MCF 10A (cell line): Measurements from ENCODE around the gene LRRC57. TPM values are rescaled to one million over a fixed set of nuclear protein-coding genes. Genes with fewer than 3 reads are reported as not detected.
A peak's percentile ranks its signal among the peaks of the same experiment; 100 is the strongest.

Experiments used
- BruUV-seq: library from RNA; stranded (reverse); fragments of 400-500 nt; replicated peaks from 2 replicates; lab custom pipeline; 2021; lab: Mats Ljungman, UMichigan
- CTCF ChIA-PET: fragments of 300-600 bp; sonication (Branson Sonifier 250); formaldehyde crosslinking; extraction: SDS; loops from one replicate; lab custom pipeline; 2021; ENCODE audit warnings: antibody characterized with exemption, inconsistent platforms; lab: Yijun Ruan, JAX
- POLR2A ChIA-PET: fragments of 300-600, 350-650 bp; sonication (Branson Sonifier 250); formaldehyde crosslinking; extraction: SDS; loops from one replicate; lab custom pipeline; 2020; ENCODE audit warnings: antibody characterized with exemption, inconsistent platforms; lab: Yijun Ruan, JAX
- DNase-seq: peaks from one replicate; pipeline ENCODE4 v3.0.0-alpha.2; 2018; ENCODE audit not compliant: unreplicated experiment
- H3K27ac Mint-ChIP-seq: one replicate; pipeline ENCODE4 v1.8.0; 2022; ENCODE audit warnings: mild to moderate bottlenecking, low read depth, mixed read lengths; ENCODE audit not compliant: unreplicated experiment
- H3K27me3 Mint-ChIP-seq: one replicate; pipeline ENCODE4 v1.8.0; 2022; ENCODE audit warnings: mixed read lengths; ENCODE audit not compliant: insufficient read depth, unreplicated experiment
- H3K36me3 Mint-ChIP-seq: one replicate; pipeline ENCODE4 v1.8.0; 2022; ENCODE audit warnings: mild to moderate bottlenecking, moderate library complexity, mixed read lengths; ENCODE audit not compliant: insufficient read depth, unreplicated experiment
- H3K4me1 Mint-ChIP-seq: one replicate; pipeline ENCODE4 v1.8.0; 2022; ENCODE audit warnings: mixed read lengths; ENCODE audit not compliant: insufficient read depth, unreplicated experiment
- H3K4me3 Mint-ChIP-seq: one replicate; pipeline ENCODE4 v1.8.0; 2022; ENCODE audit warnings: mild to moderate bottlenecking, moderate library complexity, mixed read lengths; ENCODE audit not compliant: unreplicated experiment
- H3K9me3 Mint-ChIP-seq: one replicate; pipeline ENCODE4 v1.8.0; 2022; ENCODE audit warnings: mixed read lengths; ENCODE audit not compliant: unreplicated experiment
- intact Hi-C: fragments of 100-400 bp; cut with micrococcal nuclease; formaldehyde crosslinking; loops from 2 replicates; pipeline ENCODE4 v1.14.1; 2022
- total RNA-seq: library from RNA; stranded (reverse); gene quantifications from 2 replicates; pipeline ENCODE4 v1.2.3, GENCODE V29; 2022
- TF ChIP-seq, protein P1 (sequence below): fragments of 200-600 bp; IDR thresholded peaks from one replicate; pipeline ENCODE4 v1.8.0; 2022; ENCODE audit warnings: antibody characterized with exemption, mild to moderate bottlenecking; ENCODE audit not compliant: unreplicated experiment

The LRRC57 gene
- total RNA-seq, 1 experiment from 2014 or later: 18.3 TPM

DNA sequence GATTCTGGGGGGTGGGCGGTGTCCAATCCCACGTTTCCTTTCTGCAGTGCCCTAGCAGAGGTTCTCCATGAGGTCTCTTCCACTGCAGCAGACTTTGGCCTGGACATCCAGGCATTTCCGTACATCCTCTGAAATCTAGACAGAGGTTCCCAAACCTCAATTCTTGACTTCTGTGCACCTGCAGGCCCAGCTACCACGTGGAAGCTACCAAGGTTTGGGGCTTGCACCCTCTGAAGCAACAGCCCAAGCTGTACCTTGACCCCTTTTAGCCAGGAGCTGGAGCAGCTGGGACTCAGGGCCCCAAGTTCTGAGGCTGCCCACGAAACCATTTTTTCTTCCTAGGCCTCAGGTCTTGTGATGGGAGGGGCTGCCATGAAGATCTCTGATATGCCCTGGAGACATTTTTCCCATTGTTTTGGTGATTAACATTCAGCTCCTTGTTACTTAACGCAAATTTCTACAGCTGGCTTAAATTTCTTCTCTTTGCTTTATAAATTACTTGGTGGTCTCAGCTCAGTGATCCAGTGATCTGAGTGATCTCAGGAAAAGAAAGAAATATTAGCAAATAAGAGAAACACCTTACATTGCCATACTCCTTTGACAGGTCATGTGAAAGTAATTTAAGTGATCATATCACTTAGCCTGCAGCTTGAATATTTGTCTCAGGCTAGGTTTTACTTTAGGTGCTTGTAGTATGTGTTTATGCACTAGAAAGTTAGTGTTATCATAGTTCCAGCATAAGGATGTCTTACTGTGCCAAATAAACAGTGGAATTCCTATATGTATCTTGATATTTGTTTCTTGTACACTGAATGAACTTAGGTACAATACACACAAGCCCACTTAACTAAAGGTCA is 50.2 kb downstream of the LRRC57 start:
- H3K4me3 Mint-ChIP-seq: peak overlapping the region; percentile 16
- no peak for DNase-seq
- intact Hi-C loops: loop anchor here (5.0 to 10.0 kb wide), 3 partner anchors 49 to 224 kb away; partner anchors contain the start of genes GANC, HAUS2, LRRC57 and TMEM87A
- ChIA-PET CTCF (interaction anchor here (0.6 to 1.3 kb wide), 2 partner anchors 27 to 41 kb away, joined by 3 read pairs; no protein-coding TSS in a partner anchor), POLR2A (interaction anchor here (0.7 to 3.4 kb wide), 7 partner anchors 7 to 225 kb away, joined by 3 to 29 read pairs (median 6); partner anchors contain the start of genes GANC, HAUS2, LRRC57 and TMEM87A)
- H3K9me3 Mint-ChIP-seq: no peaks in the 10 kb centered on the region
- H3K27me3 Mint-ChIP-seq: no peaks in the 10 kb centered on the region
- peak overlapping the region; percentile 90 for H3K27ac Mint-ChIP-seq
- TF ChIP-seq, protein P1, sequence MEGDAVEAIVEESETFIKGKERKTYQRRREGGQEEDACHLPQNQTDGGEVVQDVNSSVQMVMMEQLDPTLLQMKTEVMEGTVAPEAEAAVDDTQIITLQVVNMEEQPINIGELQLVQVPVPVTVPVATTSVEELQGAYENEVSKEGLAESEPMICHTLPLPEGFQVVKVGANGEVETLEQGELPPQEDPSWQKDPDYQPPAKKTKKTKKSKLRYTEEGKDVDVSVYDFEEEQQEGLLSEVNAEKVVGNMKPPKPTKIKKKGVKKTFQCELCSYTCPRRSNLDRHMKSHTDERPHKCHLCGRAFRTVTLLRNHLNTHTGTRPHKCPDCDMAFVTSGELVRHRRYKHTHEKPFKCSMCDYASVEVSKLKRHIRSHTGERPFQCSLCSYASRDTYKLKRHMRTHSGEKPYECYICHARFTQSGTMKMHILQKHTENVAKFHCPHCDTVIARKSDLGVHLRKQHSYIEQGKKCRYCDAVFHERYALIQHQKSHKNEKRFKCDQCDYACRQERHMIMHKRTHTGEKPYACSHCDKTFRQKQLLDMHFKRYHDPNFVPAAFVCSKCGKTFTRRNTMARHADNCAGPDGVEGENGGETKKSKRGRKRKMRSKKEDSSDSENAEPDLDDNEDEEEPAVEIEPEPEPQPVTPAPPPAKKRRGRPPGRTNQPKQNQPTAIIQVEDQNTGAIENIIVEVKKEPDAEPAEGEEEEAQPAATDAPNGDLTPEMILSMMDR: no peak
- H3K36me3 Mint-ChIP-seq: peaks cover 5% of the 10 kb centered on the region
- peaks cover 25% of the 10 kb centered on the region for H3K4me1 Mint-ChIP-seq
- no TSS peak for BruUV-seq

DNA sequence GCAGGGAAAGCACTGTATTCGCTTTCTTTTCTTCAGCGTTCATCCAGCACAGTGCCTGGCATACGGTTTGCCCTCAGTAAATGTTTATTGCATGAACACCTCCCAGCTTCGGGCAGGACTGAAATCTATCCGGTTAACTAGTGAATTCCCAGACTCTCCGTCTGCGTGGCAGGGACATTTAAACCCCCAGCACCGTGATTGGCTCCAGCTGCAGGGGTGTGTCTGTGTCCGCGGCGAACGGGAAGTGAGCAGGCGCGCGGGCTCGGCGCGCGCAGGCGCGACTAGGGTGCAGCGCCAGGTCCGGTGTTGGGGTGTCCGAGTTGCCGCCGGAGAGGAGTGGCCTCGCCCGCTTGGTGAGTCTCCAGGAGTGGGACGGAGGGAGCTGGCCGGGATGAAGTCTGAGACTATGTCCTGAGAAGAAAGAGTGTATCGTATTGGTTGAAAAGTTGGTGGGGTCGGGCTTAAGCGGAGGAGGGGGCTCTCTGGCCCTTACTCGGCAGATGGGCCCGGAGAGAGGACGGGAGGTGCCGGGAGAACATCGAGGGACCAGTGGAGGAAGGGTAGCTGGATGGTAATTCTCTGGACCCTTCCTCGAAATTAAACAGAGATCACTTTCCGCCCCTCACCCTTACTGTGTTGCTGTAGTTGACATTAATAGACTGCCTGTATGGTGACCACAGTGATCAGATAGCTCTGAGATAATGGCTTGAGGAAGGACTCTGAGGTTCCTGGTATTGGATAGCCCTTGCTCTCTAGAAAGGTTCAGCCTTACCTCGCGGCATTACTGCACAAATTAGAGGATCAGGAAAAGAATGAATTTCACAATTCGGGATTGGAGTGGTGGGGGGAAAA is 53.0 kb downstream of the LRRC57 start, which contains the start of gene SNAP23:
Gene SNAP23 (plus strand): TSS at position 274 of the 852 bp plus-strand sequence. CDS start 16,213 bp downstream, outside the sequence.
- no peaks in the 10 kb centered on the region for H3K9me3 Mint-ChIP-seq
- H3K36me3 Mint-ChIP-seq: peaks cover under 1% of the 10 kb centered on the region
- peak; percentile 93 for DNase-seq
- ChIA-PET CTCF (interaction anchor here (0.7 to 1.3 kb wide), 5 partner anchors 15 to 154 kb away, joined by 3 to 4 read pairs (median 3); no protein-coding TSS in a partner anchor), POLR2A (interaction anchor here (0.6 to 3.9 kb wide), 20 partner anchors 9 to 523 kb away, joined by 3 to 69 read pairs (median 4); partner anchors contain the start of genes GANC, HAUS2, LRRC57 and PLA2G4F)
- H3K27me3 Mint-ChIP-seq: no peaks in the 10 kb centered on the region
- H3K4me1 Mint-ChIP-seq: peaks cover 25% of the 10 kb centered on the region
- intact Hi-C loops: loop anchor here (5.0 to 10.0 kb wide), 3 partner anchors 52 to 221 kb away; partner anchors contain the start of genes GANC, HAUS2, LRRC57 and TMEM87A
- BruUV-seq: TSS peak; percentile 57
- H3K4me3 Mint-ChIP-seq: peak within 1 kb of the TSS; percentile 87
- peak within 1 kb of the TSS; percentile 95 for H3K27ac Mint-ChIP-seq
- TF ChIP-seq, protein P1: no peak

DNA sequence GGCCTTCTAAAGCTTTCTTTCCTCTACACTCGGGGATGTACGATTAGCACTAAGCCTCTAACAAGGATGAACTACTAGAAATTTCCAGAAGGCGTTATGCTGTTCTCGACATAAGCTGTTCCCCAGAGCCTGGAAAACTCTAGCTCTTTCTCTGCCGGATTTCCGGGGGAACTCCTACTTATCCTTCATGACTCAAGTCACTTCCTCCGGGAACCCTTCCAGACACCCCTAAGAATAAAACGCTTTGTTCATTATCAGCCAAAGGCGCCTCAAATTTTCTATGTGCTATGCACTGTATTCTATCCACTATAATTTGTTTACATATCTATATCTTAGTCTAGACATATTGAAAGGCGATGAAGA is 53.6 kb downstream of the LRRC57 start:
- H3K27me3 Mint-ChIP-seq: no peaks in the 10 kb centered on the region
- POLR2A ChIA-PET: interaction anchor here (0.6 to 3.9 kb wide), 19 partner anchors 10 to 522 kb away, joined by 3 to 69 read pairs (median 4); partner anchors contain the start of genes GANC, HAUS2, LRRC57 and STARD9

More for the DNA sequence above, 53.6 kb downstream of the LRRC57 start:
- BruUV-seq: TSS peak; percentile 69
- CTCF ChIA-PET: interaction anchor here (0.7 to 1.3 kb wide), 6 partner anchors 10 to 93 kb away, joined by 3 to 4 read pairs (median 3); no protein-coding TSS in a partner anchor
- intact Hi-C loops: loop anchor here (5.0 to 10.0 kb wide), 3 partner anchors 52 to 220 kb away; partner anchors contain the start of genes GANC, HAUS2, LRRC57 and TMEM87A
- TF ChIP-seq, protein P1: no peak
- H3K27ac Mint-ChIP-seq: peak overlapping the region; percentile 95
- H3K9me3 Mint-ChIP-seq: no peaks in the 10 kb centered on the region
- peaks cover 25% of the 10 kb centered on the region for H3K4me1 Mint-ChIP-seq
- H3K4me3 Mint-ChIP-seq: peak overlapping the region; percentile 87
- DNase-seq: peak; percentile 62
- H3K36me3 Mint-ChIP-seq: no peaks in the 10 kb centered on the region
